Endothelial cell of umbilical vein (primary cell): ENCODE data around the gene ANXA11. TPM values are rescaled to one million over a fixed set of nuclear protein-coding genes. Genes with fewer than 3 reads are reported as not detected.

ENCODE experiments used
- BruUV-seq: library from RNA; stranded (reverse); fragments of 400-500 nt; replicated peaks from 2 replicates; lab custom pipeline; 2021; lab: Mats Ljungman, UMichigan
- CTCF ChIA-PET: fragments of 300-600, 350-600 bp; sonication (Branson Sonifier 250); formaldehyde crosslinking; loops from one replicate; lab custom pipeline; 2021; ENCODE audit warnings: antibody characterized with exemption, inconsistent platforms; lab: Charles Lee
- POLR2A ChIA-PET: fragments of 300-600, 350-600 bp; sonication (Branson Sonifier 250); formaldehyde crosslinking; loops from one replicate; lab custom pipeline; 2021; ENCODE audit warnings: antibody characterized with exemption, inconsistent platforms; lab: Charles Lee
- DNase-seq: peaks from one replicate; pipeline ENCODE4 v3.0.0-alpha.2; 2011; ENCODE audit warnings: low read depth, low spot score
- FAIRE-seq: peaks from 2 replicates; lab custom pipeline; 2011; peaks lifted over from hg19 to GRCh38; lab: Jason Lieb, UNC
- H2AFZ ChIP-seq: 2 replicates; pipeline ENCODE4 v1.6.0; 2012; ENCODE audit warnings: low read depth, low read length, control low read depth, inconsistent platforms
- H3K27ac ChIP-seq: 2 replicates; pipeline ENCODE4 v1.5.1; 2011; ENCODE audit warnings: low read depth, mild to moderate bottlenecking, control low read depth, low read length, moderate library complexity; ENCODE audit not compliant: insufficient read depth
- H3K27me3 ChIP-seq, 2 experiments: 2 replicates each; pipeline versions ENCODE4 v1.6.0 to v1.6.1; 2011; ENCODE audit warnings: low read length in 2 of 2, mixed read lengths in 1 of 2; ENCODE audit not compliant: control insufficient read depth in 2 of 2, insufficient read depth in 2 of 2
- H3K36me3 ChIP-seq, 2 experiments: 2 replicates in 1 of 2; 3 replicates in 1 of 2; pipeline ENCODE4 v1.5.1; 2011; ENCODE audit warnings: low read length in 2 of 2, mild to moderate bottlenecking in 1 of 2, moderate library complexity in 1 of 2; ENCODE audit not compliant: control insufficient read depth in 2 of 2, insufficient read depth in 2 of 2; ENCODE audit errors: extremely low read depth in 1 of 2
- H3K4me1 ChIP-seq: 3 replicates; pipeline ENCODE4 v1.5.1; 2011; ENCODE audit warnings: mild to moderate bottlenecking, low read length; ENCODE audit not compliant: control insufficient read depth, insufficient read depth; ENCODE audit errors: extremely low read depth
- H3K4me2 ChIP-seq: 2 replicates; pipeline ENCODE4 v1.6.1; 2011; ENCODE audit warnings: low read length, control low read depth, mixed read lengths; ENCODE audit not compliant: insufficient read depth
- H3K4me3 ChIP-seq, 3 experiments: fragments of 200-600 bp in 1 of 3; sonication (generic), shearing (Covaris generic) in 1 of 3; replicated peaks in 1 of 3; 2 replicates each; pipeline ENCODE4 v1.5.1; 2011 to 2016; ENCODE audit warnings: control low read depth in 3 of 3, low read length in 3 of 3, mild to moderate bottlenecking in 2 of 3, inconsistent platforms in 1 of 3, low read depth in 1 of 3, moderate library complexity in 1 of 3; ENCODE audit not compliant: insufficient read depth in 1 of 3
- H3K79me2 ChIP-seq: 2 replicates; pipeline ENCODE4 v1.6.0; 2012; ENCODE audit warnings: low read length, inconsistent platforms; ENCODE audit not compliant: control insufficient read depth, insufficient read depth
- H3K9ac ChIP-seq: replicated peaks from 2 replicates; pipeline ENCODE3; 2011; ENCODE audit warnings: low read length, control low read depth; ENCODE audit not compliant: insufficient read depth; ENCODE audit errors: extremely low read depth
- H3K9me1 ChIP-seq: replicated peaks from 3 replicates; pipeline ENCODE4 v1.6.0; 2011; ENCODE audit warnings: mild to moderate bottlenecking, low read length; ENCODE audit not compliant: control insufficient read depth, insufficient read depth; ENCODE audit errors: extremely low read depth
- H3K9me3 ChIP-seq: replicated peaks from 2 replicates; pipeline ENCODE4 v1.5.1; 2012; ENCODE audit warnings: low read length, inconsistent platforms; ENCODE audit not compliant: control insufficient read depth, insufficient read depth
- H4K20me1 ChIP-seq: replicated peaks from 2 replicates; pipeline ENCODE3; 2011; ENCODE audit warnings: mild to moderate bottlenecking, low read length; ENCODE audit not compliant: control insufficient read depth, insufficient read depth; ENCODE audit errors: extremely low read depth
- EZH2 ChIP-seq: IDR thresholded peaks from 2 replicates; pipeline ENCODE4 v1.6.1; 2012; ENCODE audit warnings: borderline replicate concordance, low read depth, mild to moderate bottlenecking, moderate library complexity, low read length, inconsistent platforms; ENCODE audit not compliant: severe bottlenecking
- FOS ChIP-seq: IDR thresholded peaks from 2 replicates; pipeline ENCODE4 v1.6.1; 2011; ENCODE audit warnings: mild to moderate bottlenecking, low read length, moderate library complexity, borderline replicate concordance; ENCODE audit not compliant: insufficient read depth
- GATA2 ChIP-seq: IDR thresholded peaks from 2 replicates; pipeline ENCODE4 v1.7.0; 2011; ENCODE audit warnings: low read depth, mild to moderate bottlenecking, moderate library complexity, mixed read lengths, low read length; ENCODE audit not compliant: insufficient read length, insufficient read depth
- JUN ChIP-seq: IDR thresholded peaks from 2 replicates; pipeline ENCODE4 v1.6.1; 2011; ENCODE audit warnings: borderline replicate concordance, low read depth; ENCODE audit not compliant: insufficient read length, insufficient read depth
- MYC ChIP-seq: IDR thresholded peaks from one replicate; pipeline ENCODE4 v1.6.1; 2011; ENCODE audit warnings: mild to moderate bottlenecking, low read depth, low read length
- POLR2A ChIP-seq: IDR thresholded peaks from 2 replicates; pipeline ENCODE4 v1.6.1; 2012; ENCODE audit warnings: low read depth, mild to moderate bottlenecking, control low read depth, low read length
- POLR2AphosphoS5 ChIP-seq: IDR thresholded peaks from 2 replicates; pipeline ENCODE4 v1.6.1; 2012; ENCODE audit warnings: low read depth, mild to moderate bottlenecking, control low read depth, low read length, moderate library complexity; ENCODE audit not compliant: insufficient read depth
- dilution Hi-C: fragments of 300-500 bp; cut with MboI; formaldehyde crosslinking; loops from one replicate; pipeline ENCODE4 v1.15.0; 2019; ENCODE audit warnings: low sequenced_read_pairs; ENCODE audit not compliant: extremely low pct_ligation_motif_present
- intact Hi-C: fragments of 100-400 bp; cut with micrococcal nuclease; formaldehyde crosslinking; loops from one replicate; pipeline ENCODE4 v1.10.0; 2022
- polyA plus RNA-seq, 4 experiments: library from polyadenylated mRNA; depleted of rRNA in 3 of 4; stranded (reverse) in 3 of 4; unstranded in 1 of 4; fragments of >200 nt; gene quantifications; 2 replicates each; pipeline versions ENCODE4 v1.2.1 to v1.2.3, GENCODE V29; 2011 to 2012; ENCODE audit warnings: missing spikeins in 1 of 4
- total RNA-seq: library from RNA; stranded (reverse); gene quantifications from 2 replicates; pipeline ENCODE4 v1.2.3, GENCODE V29; 2021
- TF ChIP-seq, protein P1 (sequence below): IDR thresholded peaks from 2 replicates; pipeline ENCODE4 v1.6.1; 2011; ENCODE audit not compliant: insufficient read depth, insufficient read length
- TF ChIP-seq, protein P2 (sequence below), 2 donors: IDR thresholded peaks; 1 replicate in 1 of 2; 2 replicates in 1 of 2; pipeline ENCODE4 v1.5.1; 2011; ENCODE audit warnings: low read length in 2 of 2, mild to moderate bottlenecking in 2 of 2, moderate library complexity in 2 of 2, control low read depth in 1 of 2, inconsistent platforms in 1 of 2, low read depth in 1 of 2; ENCODE audit not compliant: insufficient read depth in 1 of 2; ENCODE audit errors: extremely low read depth in 1 of 2

ANXA11 gene
- total and polyA plus RNA-seq, 2 donors (not counting 3 experiments of a cell fraction or from before 2014, with no cell fraction given): 59.2 to 143 TPM

DNA sequence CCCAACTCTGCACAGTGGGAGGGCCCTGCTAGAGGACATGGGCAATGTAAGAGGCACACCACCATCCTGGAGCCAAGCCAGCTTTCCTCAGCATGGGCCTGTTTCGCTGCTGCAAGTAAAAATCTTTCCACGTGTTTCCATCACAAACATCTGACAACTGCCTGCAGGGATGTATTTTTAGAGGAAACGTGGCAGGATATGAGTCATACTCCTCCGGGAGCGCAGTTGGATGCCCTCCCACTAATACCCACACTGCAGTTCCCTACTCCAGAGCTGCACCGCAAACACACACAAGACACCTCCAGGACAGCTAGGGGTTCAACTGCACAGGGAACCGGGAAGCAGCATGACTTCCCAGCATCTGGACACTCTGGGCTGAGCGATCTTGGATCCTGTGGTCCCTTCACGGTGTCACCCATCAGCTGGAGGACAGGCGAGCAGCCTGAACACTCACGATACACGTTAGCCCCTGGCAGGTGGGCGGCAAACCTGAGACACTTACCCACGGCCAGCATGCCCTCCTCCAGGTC is 46.7 kb downstream of the ANXA11 start:
- H3K9ac ChIP-seq: no peak overlapping the region
- peaks cover 5 to 33% of the 10 kb centered on the region in 2 experiments for H3K36me3 ChIP-seq
- intact Hi-C loops: loop anchor here (1.0 kb wide), 3 partner anchors 12 to 46 kb away; no protein-coding TSS in a partner anchor

GRCh38 chr10:80158126-80158525 is 47.2 kb downstream of the ANXA11 start:
- no peak overlapping the region for H2AFZ ChIP-seq
- no peaks in the 10 kb centered on the region for H3K79me2 ChIP-seq
- dilution Hi-C loops: no loop called here
- TF ChIP-seq, protein P1, sequence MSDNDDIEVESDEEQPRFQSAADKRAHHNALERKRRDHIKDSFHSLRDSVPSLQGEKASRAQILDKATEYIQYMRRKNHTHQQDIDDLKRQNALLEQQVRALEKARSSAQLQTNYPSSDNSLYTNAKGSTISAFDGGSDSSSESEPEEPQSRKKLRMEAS: no peak
- TF ChIP-seq, protein P2, sequence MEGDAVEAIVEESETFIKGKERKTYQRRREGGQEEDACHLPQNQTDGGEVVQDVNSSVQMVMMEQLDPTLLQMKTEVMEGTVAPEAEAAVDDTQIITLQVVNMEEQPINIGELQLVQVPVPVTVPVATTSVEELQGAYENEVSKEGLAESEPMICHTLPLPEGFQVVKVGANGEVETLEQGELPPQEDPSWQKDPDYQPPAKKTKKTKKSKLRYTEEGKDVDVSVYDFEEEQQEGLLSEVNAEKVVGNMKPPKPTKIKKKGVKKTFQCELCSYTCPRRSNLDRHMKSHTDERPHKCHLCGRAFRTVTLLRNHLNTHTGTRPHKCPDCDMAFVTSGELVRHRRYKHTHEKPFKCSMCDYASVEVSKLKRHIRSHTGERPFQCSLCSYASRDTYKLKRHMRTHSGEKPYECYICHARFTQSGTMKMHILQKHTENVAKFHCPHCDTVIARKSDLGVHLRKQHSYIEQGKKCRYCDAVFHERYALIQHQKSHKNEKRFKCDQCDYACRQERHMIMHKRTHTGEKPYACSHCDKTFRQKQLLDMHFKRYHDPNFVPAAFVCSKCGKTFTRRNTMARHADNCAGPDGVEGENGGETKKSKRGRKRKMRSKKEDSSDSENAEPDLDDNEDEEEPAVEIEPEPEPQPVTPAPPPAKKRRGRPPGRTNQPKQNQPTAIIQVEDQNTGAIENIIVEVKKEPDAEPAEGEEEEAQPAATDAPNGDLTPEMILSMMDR (IDR thresholded peaks at IDR 0.05; ENCODE audit: extremely low read depth in 1 of 2, insufficient read depth in 1 of 2, low read depth in 1 of 2, low read length in 2 of 2): no peak
- no peak for TF ChIP-seq EZH2
- TF ChIP-seq POLR2AphosphoS5: no peak
- TF ChIP-seq JUN: no peak
- no peak for TF ChIP-seq MYC
- TF ChIP-seq GATA2: no peak
- no peak for TF ChIP-seq FOS
- no peak for TF ChIP-seq POLR2A
- ChIA-PET CTCF (interaction anchor here (1.2 to 1.6 kb wide), 4 partner anchors 14 to 64 kb away, joined by 5 to 22 read pairs (median 10); no protein-coding TSS in a partner anchor), POLR2A (interaction anchor here (0.8 kb wide), 1 partner anchor 42 kb away, joined by 4 read pairs; no protein-coding TSS in a partner anchor)
- no peak for FAIRE-seq
- intact Hi-C loops: loop anchor here (1.0 kb wide), 3 partner anchors 12 to 46 kb away; no protein-coding TSS in a partner anchor
- no peaks in the 10 kb centered on the region for H3K9me1 ChIP-seq
- H3K27me3 ChIP-seq: no peaks in the 10 kb centered on the region
- H3K9ac ChIP-seq: no peak overlapping the region
- H3K27ac ChIP-seq: peak overlapping the region; percentile 21
- H3K4me2 ChIP-seq: no peak overlapping the region
- H3K9me3 ChIP-seq: no peaks in the 10 kb centered on the region
- DNase-seq: no peak
- no TSS peak for BruUV-seq
- peaks cover 9 to 31% of the 10 kb centered on the region in 2 experiments for H3K36me3 ChIP-seq
- no peak overlapping the region for H3K4me3 ChIP-seq
- H3K4me1 ChIP-seq: peaks cover 13% of the 10 kb centered on the region
- H4K20me1 ChIP-seq: no peaks in the 10 kb centered on the region

More for the DNA sequence above, 46.7 kb downstream of the ANXA11 start:
- POLR2A ChIA-PET: interaction anchor here (0.8 kb wide), 1 partner anchor 41 kb away, joined by 4 read pairs; no protein-coding TSS in a partner anchor
- FAIRE-seq: peak; percentile 100
- TF ChIP-seq POLR2A (no peak), EZH2 (no peak), FOS (peak; percentile 79), MYC (peak; percentile 85), POLR2AphosphoS5 (peak; percentile 87), JUN (peak; percentile 97)
- TF ChIP-seq, protein P1: peak; percentile 97
- Histone ChIP-seq H4K20me1 (no peaks in the 10 kb centered on the region), H3K9me1 (no peaks in the 10 kb centered on the region), H3K27me3 (no peaks in the 10 kb centered on the region), H3K79me2 (no peaks in the 10 kb centered on the region), H3K9me3 (no peaks in the 10 kb centered on the region), H3K4me1 (peaks cover 17% of the 10 kb centered on the region), H3K4me2 (no peak overlapping the region), H3K4me3 (no peak overlapping the region), H2AFZ (no peak overlapping the region), H3K27ac (peak overlapping the region; percentile 21)
- dilution Hi-C loops: no loop called here
- no TSS peak for BruUV-seq
- CTCF ChIA-PET: interaction anchor here (1.2 to 1.6 kb wide), 4 partner anchors 15 to 63 kb away, joined by 5 to 22 read pairs (median 10); no protein-coding TSS in a partner anchor
- DNase-seq: peak; percentile 96
